CD4-positive, alpha-beta T cell treated with Interleukin-15 for 1 hour (primary cell): ENCODE measurements around the gene SBK1.

Experiments
- DNase-seq: peaks from one replicate; pipeline ENCODE4 v3.0.0-alpha.2; 2020

The SBK1 gene

GRCh38 chr16:28283173-28283572, 9.2 kb upstream of the SBK1 start:
- no peak for DNase-seq

- DNase-seq: no peak
Observed at GRCh38 chr16:28283798-28284577, 8.3 kb upstream of the SBK1 start.

GRCh38 chr16:28285649-28286048, 6.7 kb upstream of the SBK1 start:
- no peak for DNase-seq

- DNase-seq: no peak
Observed at GRCh38 chr16:28288114-28288513, 4.2 kb upstream of the SBK1 start.

- DNase-seq: no peak
Observed at GRCh38 chr16:28289048-28289447, 3.3 kb upstream of the SBK1 start.

GRCh38 chr16:28289939-28290858, 2.1 kb upstream of the SBK1 start:
- DNase-seq: no peak

GRCh38 chr16:28290859-28291254, 1.5 kb upstream of the SBK1 start:
- DNase-seq: no peak

GRCh38 chr16:28292731-28293600, 641 bp downstream of the SBK1 start:
- DNase-seq: no peak

GRCh38 chr16:28293601-28293960, 1.3 kb downstream of the SBK1 start:
- DNase-seq: no peak

- no peak for DNase-seq
Observed at GRCh38 chr16:28294201-28294600, 1.9 kb downstream of the SBK1 start.

GRCh38 chr16:28295276-28295675, 3.0 kb downstream of the SBK1 start:
- DNase-seq: no peak

- no peak for DNase-seq
Observed at GRCh38 chr16:28297308-28297707, 5.0 kb downstream of the SBK1 start.

- DNase-seq: no peak
Observed at GRCh38 chr16:28297784-28298510, 5.6 kb downstream of the SBK1 start.

- no peak for DNase-seq
Observed at GRCh38 chr16:28298511-28298878, 6.2 kb downstream of the SBK1 start.

- DNase-seq: no peak
Observed at GRCh38 chr16:28300327-28300726, 8.0 kb downstream of the SBK1 start.

GRCh38 chr16:28301154-28301553, 8.8 kb downstream of the SBK1 start:
- no peak for DNase-seq

GRCh38 chr16:28301620-28302019, 9.3 kb downstream of the SBK1 start:
- no peak for DNase-seq

- DNase-seq: no peak
Observed at GRCh38 chr16:28303132-28303531, 10.8 kb downstream of the SBK1 start.

- no peak for DNase-seq
Observed at GRCh38 chr16:28304214-28304613, 11.9 kb downstream of the SBK1 start.

GRCh38 chr16:28307936-28308335, 15.6 kb downstream of the SBK1 start:
- DNase-seq: no peak

- no peak for DNase-seq
Observed at GRCh38 chr16:28308794-28309584, 16.7 kb downstream of the SBK1 start.
